ENCODE data around the gene MACROD2.
"Not testable (repeated sequence)": the region's sequence is repeated elsewhere in the genome, so short reads cannot be mapped to it uniquely, and the experiment has no call there.

MACROD2 gene

DNA sequence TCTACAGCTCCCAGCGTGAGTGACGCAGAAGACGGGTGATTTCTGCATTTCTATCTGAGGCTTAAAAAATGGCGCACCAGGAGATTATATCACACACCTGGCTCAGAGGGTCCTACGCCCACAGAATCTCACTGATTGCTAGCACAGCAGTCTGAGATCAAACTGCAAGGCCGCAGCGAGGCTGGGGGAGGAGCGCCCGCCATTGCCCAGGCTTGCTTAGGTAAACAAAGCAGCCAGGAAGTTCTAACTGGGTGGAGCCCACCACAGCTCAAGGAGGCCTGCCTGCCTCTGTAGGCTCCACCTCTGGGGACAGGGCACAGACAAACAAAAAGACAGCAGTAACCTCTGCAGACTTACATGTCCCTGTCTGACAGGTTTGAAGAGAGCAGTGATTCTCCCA, 275.4 kb downstream of the MACROD2 start:
- in situ Hi-C loops (cut with MboI; ENCODE audit: low sequenced_read_pairs); H3K36me3 ChIP-seq (replicated peaks); H3K4me1 ChIP-seq; H3K4me3 ChIP-seq; DNase-seq (ENCODE audit: low spot score in 2 of 2); H3K9me3 ChIP-seq; H3K27me3 ChIP-seq (ENCODE audit: low read depth): not testable (repeated sequence)

DNA sequence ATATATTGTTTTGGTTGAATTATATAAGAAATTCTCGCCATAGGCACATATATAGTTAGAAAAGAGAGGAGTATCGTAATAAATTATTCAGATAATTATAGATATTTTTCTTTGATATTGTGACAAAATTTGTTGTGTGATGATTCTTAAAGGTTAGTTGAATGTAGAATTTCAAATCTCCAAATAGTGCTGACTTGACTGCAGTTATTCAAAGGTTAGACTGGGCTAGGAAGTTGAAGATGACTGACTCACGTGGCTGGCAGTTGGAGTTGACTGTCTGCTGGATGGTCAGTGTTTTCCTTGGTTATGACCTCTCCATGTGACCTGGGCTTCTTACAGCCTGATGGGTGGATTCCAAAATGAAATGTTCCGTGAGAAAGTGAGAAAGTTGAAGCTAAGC, 286.8 kb downstream of the MACROD2 start:
- Histone ChIP-seq H3K4me1 (no peaks in the 10 kb centered on the region), H3K27me3 (ENCODE audit: low read depth) (no peaks in the 10 kb centered on the region), H3K4me3 (no peak overlapping the region), H3K36me3 (replicated peaks) (no peaks in the 10 kb centered on the region), H3K9me3 (no peaks in the 10 kb centered on the region)
- in situ Hi-C loops (cut with MboI; ENCODE audit: low sequenced_read_pairs): no loop called here
- DNase-seq (ENCODE audit: low spot score in 2 of 2): no peak

DNA sequence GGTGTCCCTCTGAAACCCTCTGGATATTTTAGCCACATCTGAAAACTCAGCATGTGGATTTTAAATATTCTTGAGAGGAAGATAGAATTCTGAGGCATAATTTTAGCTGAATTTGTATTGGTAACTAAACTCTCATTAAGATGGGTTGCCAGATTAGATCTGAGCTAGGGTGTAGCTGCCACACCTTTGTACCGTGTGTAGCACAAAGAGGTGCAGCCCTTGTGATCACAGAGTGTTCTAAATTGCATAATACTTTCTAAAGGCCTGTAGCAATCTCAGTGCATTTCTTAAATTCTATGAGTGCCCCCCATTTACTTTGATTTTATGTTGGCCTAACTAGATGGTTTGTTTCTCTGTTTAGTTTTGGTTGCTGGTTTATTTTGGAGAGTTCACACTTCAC, 289.1 kb downstream of the MACROD2 start:
- DNase-seq (ENCODE audit: low spot score in 2 of 2): no peak
- Histone ChIP-seq H3K27me3 (ENCODE audit: low read depth) (no peaks in the 10 kb centered on the region), H3K36me3 (replicated peaks) (no peaks in the 10 kb centered on the region), H3K4me1 (no peaks in the 10 kb centered on the region), H3K9me3 (no peaks in the 10 kb centered on the region), H3K4me3 (no peak overlapping the region)
- in situ Hi-C loops (cut with MboI; ENCODE audit: low sequenced_read_pairs): no loop called here

DNA sequence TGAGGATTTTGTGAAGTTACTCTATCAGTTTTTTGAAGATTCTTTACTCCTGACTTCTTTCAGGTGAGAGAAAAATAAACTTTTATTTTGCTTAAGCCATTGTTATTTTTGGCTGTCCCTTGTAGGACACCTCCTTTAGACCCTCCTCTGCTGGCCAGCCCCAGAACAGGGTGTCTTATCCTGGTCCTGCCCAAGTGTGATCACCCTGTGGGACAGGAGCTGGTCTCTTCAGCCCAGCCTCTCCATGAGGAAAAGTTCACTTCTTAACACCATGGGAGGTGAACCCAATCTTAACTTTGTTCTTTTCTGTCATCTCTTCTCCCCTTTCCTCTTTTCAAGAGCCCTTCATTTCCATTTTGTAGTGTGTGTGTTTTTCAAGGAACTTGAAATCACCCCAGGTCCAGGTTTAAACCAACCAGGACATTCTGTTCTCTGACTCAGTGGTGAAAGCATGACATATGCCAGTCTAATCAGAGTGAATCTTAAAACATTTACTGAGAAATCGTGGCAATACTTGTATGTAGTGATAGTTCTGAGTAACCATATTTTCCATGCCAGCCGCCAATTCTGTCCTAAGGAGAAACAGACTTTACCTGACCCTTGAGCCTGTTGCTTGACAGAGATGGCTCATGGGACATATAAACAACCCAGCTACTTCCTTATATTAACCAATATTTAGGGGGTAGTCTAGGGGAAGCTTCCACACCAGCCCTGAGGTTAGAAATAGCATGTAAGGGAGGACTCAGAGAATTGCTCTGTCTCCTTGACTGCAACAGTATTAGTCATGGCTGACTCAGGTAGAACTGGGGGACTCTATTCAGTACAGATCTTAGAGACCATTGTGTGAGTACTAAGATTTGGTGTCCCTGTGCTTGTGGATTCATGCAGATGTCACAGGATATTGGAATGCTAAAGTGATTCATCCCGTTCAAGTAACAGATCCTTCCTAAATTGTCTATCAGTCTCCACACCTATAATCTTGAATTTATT, 293.3 kb downstream of the MACROD2 start:
- no peak overlapping the region for H3K4me3 ChIP-seq
- no peaks in the 10 kb centered on the region for H3K9me3 ChIP-seq
- H3K4me1 ChIP-seq: no peaks in the 10 kb centered on the region

DNA sequence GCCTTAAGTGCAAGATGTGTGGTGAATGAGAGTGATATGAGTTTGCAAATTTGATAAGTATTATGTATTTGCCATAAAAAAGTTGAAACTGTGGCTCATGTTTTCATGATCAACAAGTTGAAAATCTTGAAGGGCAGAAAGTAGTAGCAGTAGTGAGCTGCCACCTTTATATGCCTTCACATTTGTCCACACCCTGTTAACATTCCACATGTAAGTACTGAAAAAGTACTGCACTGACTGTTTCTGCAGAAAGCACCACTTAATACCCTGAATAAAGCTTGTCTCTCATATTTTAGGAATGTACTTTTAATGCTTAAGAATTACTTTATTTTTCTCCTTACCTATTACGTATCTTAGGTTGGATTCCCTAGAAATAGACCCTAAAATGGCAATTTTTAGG, 296.2 kb downstream of the MACROD2 start:
- in situ Hi-C loops (cut with MboI; ENCODE audit: low sequenced_read_pairs): no loop called here
- Histone ChIP-seq H3K9me3 (no peaks in the 10 kb centered on the region), H3K27me3 (ENCODE audit: low read depth) (no peaks in the 10 kb centered on the region), H3K4me3 (no peak overlapping the region), H3K36me3 (replicated peaks) (no peaks in the 10 kb centered on the region), H3K4me1 (no peaks in the 10 kb centered on the region)
- no peak for DNase-seq (ENCODE audit: low spot score in 2 of 2)

More for the DNA sequence above, 293.3 kb downstream of the MACROD2 start:
- in situ Hi-C loops (cut with MboI; ENCODE audit: low sequenced_read_pairs): no loop called here
- Histone ChIP-seq H3K36me3 (replicated peaks) (no peaks in the 10 kb centered on the region), H3K27me3 (ENCODE audit: low read depth) (no peaks in the 10 kb centered on the region)
- no peak for DNase-seq (ENCODE audit: low spot score in 2 of 2)

DNA sequence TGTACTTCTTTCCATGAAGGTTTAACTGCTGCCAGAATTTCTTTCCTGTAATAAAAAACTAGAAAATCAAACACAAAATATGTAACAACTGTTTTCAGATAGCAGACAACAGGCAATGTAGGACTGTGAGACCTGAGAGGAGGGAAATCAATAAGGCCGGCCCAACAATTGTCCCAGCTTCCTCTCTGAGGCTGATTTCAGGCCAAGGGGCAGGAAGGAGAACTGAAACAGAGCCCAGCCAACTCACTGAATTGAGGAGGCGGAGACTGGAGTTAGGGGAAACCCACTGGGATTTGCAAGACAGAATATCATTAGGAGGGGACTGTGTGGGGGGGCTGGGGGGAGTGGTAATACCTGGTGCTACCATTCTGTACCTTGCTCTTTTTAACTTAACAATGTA, 299.9 kb downstream of the MACROD2 start:
- Histone ChIP-seq H3K4me3 (no peak overlapping the region), H3K27me3 (ENCODE audit: low read depth) (no peaks in the 10 kb centered on the region), H3K36me3 (replicated peaks) (no peaks in the 10 kb centered on the region), H3K9me3 (no peaks in the 10 kb centered on the region), H3K4me1 (no peaks in the 10 kb centered on the region)
- in situ Hi-C loops (cut with MboI; ENCODE audit: low sequenced_read_pairs): no loop called here
- DNase-seq (ENCODE audit: low spot score in 2 of 2): no peak

DNA sequence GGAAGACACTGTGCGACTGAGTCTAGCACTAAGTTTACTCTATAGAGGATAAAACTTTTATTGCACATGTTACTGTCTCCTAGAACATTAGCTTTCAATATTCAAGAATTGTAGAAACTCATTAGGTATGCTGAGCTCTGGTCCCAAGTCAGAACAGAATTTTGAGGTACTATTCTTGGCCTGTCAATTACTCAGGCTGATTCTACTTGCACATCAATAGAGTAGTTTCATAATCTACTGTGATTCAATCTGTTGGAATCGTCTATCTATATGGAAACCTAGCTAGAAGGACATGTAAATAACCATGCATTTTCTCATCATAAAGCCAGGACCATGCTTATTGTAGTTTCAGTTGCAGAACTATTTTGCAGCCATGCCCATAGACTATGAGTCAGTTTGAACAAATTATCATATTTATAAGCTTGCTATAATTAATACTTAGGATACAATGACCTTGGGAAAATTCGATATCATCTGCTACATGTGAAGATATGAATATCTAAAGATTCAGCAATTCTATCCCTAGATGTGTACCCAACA, 300.5 kb downstream of the MACROD2 start:
- Histone ChIP-seq H3K4me1 (no peaks in the 10 kb centered on the region), H3K4me3 (no peak overlapping the region), H3K27me3 (ENCODE audit: low read depth) (no peaks in the 10 kb centered on the region), H3K36me3 (replicated peaks) (no peaks in the 10 kb centered on the region), H3K9me3 (no peaks in the 10 kb centered on the region)
- DNase-seq (ENCODE audit: low spot score in 2 of 2): no peak
- in situ Hi-C loops (cut with MboI; ENCODE audit: low sequenced_read_pairs): no loop called here

DNA sequence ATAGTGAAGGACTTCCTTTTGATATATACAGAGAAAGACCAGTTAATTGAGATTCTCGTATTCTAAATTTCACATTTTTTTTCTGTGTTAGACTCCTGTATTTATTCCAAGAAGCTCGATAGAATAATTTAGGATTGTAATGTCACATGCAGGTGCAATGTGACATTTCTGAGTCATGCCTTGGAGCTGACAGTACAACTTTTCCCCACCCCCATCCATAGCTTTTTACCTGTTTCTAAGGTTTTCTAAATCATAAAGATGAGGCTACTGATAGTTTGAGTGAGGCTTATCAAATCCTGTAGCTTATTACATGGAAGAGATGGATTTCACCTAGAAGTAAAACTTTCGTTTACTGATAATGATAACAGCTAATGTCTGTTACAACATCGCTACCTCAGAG, 304.5 kb downstream of the MACROD2 start:
- no peaks in the 10 kb centered on the region for H3K4me1 ChIP-seq
- H3K36me3 ChIP-seq (replicated peaks): no peaks in the 10 kb centered on the region
- in situ Hi-C loops (cut with MboI; ENCODE audit: low sequenced_read_pairs): no loop called here
- H3K9me3 ChIP-seq: no peaks in the 10 kb centered on the region
- no peak overlapping the region for H3K4me3 ChIP-seq
- no peak for DNase-seq (ENCODE audit: low spot score in 2 of 2)
- H3K27me3 ChIP-seq (ENCODE audit: low read depth): 0 out of 2 replicates have a peak, but pooled peaks cover 4% of the 10 kb centered on the region

DNA sequence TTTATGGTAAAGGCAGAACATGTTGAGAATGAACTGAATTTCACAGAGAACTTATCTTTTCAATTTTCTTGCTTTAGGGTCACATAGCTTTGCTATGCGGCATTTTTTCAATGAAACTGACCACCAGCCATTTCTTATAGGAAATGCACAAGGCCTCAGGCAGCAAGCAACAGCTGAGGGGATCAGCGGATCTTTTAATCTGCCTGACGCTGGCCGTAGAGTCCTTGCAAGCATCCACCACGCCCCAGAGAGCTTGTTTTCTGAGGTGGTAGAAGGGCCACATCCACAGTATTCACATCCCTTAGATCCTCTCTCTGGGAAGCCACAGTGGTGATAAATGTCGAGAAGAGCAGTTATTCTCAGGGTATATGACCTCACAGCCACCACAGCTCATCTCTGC, 307.8 kb downstream of the MACROD2 start:
- in situ Hi-C loops (cut with MboI; ENCODE audit: low sequenced_read_pairs): no loop called here
- no peaks in the 10 kb centered on the region for H3K9me3 ChIP-seq
- H3K4me1 ChIP-seq: no peaks in the 10 kb centered on the region
- no peak for DNase-seq (ENCODE audit: low spot score in 2 of 2)
- H3K36me3 ChIP-seq (replicated peaks): no peaks in the 10 kb centered on the region
- H3K4me3 ChIP-seq: no peak overlapping the region
- H3K27me3 ChIP-seq (ENCODE audit: low read depth): 0 out of 2 replicates have a peak, but pooled peaks cover 4% of the 10 kb centered on the region

DNA sequence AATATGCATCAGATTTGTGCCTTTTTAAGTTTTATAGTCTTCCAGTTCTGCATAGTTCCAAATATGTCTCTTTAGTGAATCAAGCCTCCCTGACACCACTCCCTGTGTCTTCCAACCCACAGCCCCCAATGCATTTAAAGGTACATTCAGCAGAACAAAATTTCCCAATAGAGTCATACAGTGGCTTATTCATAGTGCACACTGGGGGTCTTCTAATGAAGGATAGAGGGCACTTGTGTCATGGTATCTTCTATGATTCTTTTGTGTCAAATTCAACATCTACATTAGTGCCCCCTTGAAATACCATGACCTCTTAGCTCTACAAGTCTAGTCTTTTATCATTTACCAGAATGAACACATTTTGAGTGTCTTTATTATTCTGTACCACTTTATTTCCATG, 308.3 kb downstream of the MACROD2 start:
- no peaks in the 10 kb centered on the region for H3K36me3 ChIP-seq (replicated peaks)
- no peak overlapping the region for H3K4me3 ChIP-seq
- H3K4me1 ChIP-seq: no peaks in the 10 kb centered on the region
- H3K9me3 ChIP-seq: no peaks in the 10 kb centered on the region
- no peak for DNase-seq (ENCODE audit: low spot score in 2 of 2)
- in situ Hi-C loops (cut with MboI; ENCODE audit: low sequenced_read_pairs): no loop called here
- H3K27me3 ChIP-seq (ENCODE audit: low read depth): 0 out of 2 replicates have a peak, but pooled peaks cover 4% of the 10 kb centered on the region

DNA sequence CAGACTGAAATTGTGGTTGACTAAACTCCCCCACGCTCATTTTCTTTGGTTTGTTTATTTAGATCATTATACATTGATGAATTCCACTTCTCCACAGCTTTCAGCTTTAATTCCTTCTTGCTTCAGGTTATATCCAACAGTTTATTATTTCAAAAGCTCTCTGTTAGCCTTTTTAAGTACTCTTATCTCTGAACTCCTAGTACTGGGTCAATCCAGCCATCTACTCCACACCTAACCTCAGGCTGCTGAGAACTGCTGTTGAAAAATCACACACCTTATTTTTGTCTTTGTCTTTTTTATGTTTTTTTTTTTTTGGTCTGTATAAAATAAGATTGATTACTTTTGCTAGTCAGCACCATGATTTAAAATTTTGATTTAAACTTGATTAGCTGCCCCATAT, 309.2 kb downstream of the MACROD2 start:
- Histone ChIP-seq H3K27me3 (ENCODE audit: low read depth) (0 out of 2 replicates have a peak, but pooled peaks cover 4% of the 10 kb centered on the region), H3K4me3 (no peak overlapping the region), H3K9me3 (no peaks in the 10 kb centered on the region), H3K4me1 (no peaks in the 10 kb centered on the region), H3K36me3 (replicated peaks) (no peaks in the 10 kb centered on the region)
- in situ Hi-C loops (cut with MboI; ENCODE audit: low sequenced_read_pairs): no loop called here
- no peak for DNase-seq (ENCODE audit: low spot score in 2 of 2)

DNA sequence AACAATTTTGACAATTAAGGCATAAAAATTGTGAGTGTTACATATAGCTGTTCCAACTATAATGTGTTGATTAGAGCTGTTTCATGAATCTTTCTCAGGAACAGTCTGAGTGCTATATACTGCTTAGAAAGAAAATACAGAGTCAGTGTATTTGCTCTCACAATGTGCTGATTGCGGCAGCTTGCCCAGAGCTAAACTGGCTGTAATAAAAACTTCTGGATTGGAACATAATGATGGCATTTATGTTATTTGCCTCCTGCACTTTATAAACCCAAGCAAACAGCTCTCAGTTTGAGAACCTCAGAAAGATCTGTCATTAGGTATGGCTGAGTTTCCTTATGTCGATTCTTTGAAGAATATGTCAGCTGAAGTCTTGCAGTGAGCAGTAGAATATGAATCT, 312.6 kb downstream of the MACROD2 start:
- no peaks in the 10 kb centered on the region for H3K4me1 ChIP-seq
- no peaks in the 10 kb centered on the region for H3K27me3 ChIP-seq (ENCODE audit: low read depth)
- in situ Hi-C loops (cut with MboI; ENCODE audit: low sequenced_read_pairs): no loop called here
- DNase-seq (ENCODE audit: low spot score in 2 of 2): no peak
- H3K36me3 ChIP-seq (replicated peaks): no peaks in the 10 kb centered on the region
- H3K4me3 ChIP-seq: no peak overlapping the region
- no peaks in the 10 kb centered on the region for H3K9me3 ChIP-seq

DNA sequence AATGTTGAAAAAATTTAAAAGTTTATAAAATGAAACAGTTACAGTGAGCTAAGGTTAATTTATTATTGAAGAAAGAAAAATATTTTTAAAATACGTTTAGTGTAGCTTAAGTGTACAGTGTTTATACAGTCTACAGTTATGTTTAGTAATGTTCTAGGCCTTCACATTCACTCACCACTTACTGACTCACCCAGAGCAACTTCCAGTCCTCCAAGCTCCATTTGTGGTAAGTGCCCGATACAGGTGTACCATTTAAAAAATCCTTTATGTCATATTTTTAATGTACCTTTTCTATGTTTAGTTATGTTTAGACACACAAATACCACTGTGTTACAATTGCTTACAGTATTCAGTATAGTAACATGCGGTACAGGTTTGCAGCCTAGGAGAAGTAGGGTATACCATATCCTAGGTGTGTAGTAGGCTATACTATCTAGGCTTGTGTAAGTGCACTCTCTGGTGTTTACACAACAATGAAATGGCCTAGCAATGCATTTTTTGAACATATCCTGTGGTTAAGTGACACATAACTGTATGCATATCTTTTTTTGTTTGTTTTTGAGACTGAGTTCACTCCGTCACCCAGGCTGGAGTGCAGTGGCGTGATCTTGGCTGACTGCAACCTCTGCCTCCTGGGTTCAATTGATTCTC, 315.8 kb downstream of the MACROD2 start:
- H3K36me3 ChIP-seq (replicated peaks): no peaks in the 10 kb centered on the region
- no peak overlapping the region for H3K4me3 ChIP-seq
- H3K9me3 ChIP-seq: no peaks in the 10 kb centered on the region
- in situ Hi-C loops (cut with MboI; ENCODE audit: low sequenced_read_pairs): no loop called here
- no peak for DNase-seq (ENCODE audit: low spot score in 2 of 2)
- peaks cover 5% of the 10 kb centered on the region for H3K4me1 ChIP-seq
- no peaks in the 10 kb centered on the region for H3K27me3 ChIP-seq (ENCODE audit: low read depth)

DNA sequence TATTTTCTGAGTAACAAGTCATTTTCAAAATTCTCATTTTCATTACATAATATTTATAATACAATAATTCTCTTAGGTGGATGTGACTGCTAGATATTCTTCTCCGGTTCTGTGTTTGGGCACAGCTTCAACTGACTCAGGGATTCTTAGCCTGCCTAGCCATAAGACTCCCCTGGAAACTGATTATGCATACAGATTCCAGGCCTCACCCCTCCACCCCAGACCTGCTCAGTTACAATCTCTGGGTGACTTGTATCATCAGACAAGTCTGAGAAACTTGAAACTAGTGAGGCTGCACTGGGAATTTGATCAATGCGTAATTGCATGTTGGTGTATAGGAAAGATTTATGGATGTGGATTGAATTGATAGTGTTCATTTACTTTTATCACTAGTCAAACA, 316.7 kb downstream of the MACROD2 start:
- Histone ChIP-seq H3K36me3 (replicated peaks) (no peaks in the 10 kb centered on the region), H3K27me3 (ENCODE audit: low read depth) (no peaks in the 10 kb centered on the region), H3K4me3 (no peak overlapping the region), H3K4me1 (peaks cover 5% of the 10 kb centered on the region), H3K9me3 (no peaks in the 10 kb centered on the region)
- in situ Hi-C loops (cut with MboI; ENCODE audit: low sequenced_read_pairs): no loop called here
- DNase-seq (ENCODE audit: low spot score in 2 of 2): no peak

All from HAP-1 (cell line).